ENCODE data around the gene RBM33.

RBM33 gene

GRCh38 chr7:155805826-155806095, 161.3 kb downstream of the RBM33 start:
- Histone ChIP-seq H3K9me2 (ENCODE audit: low read depth, low read length) (no peaks in the 10 kb centered on the region), H3F3A (ENCODE audit: insufficient read depth, low read length) (no peaks in the 10 kb centered on the region), H2AFZ (ENCODE audit: low read length) (no peak overlapping the region), H3K9ac (ENCODE audit: low read length) (no peak overlapping the region), H3K9me3 (ENCODE audit: low read length) (no peaks in the 10 kb centered on the region), H4K20me1 (ENCODE audit: insufficient read depth, low read length) (no peaks in the 10 kb centered on the region), H3K4me2 (ENCODE audit: low read length) (no peak overlapping the region), H3K4me3 (ENCODE audit: low read depth, low read length, poor library complexity, severe bottlenecking) (no peak overlapping the region), H3K79me2 (ENCODE audit: insufficient read depth, low read length) (no peaks in the 10 kb centered on the region), H3K27me3 (ENCODE audit: insufficient read depth, low read length) (no peaks in the 10 kb centered on the region; the same call in 1 of the 2 replicates), H3K36me3 (ENCODE audit: insufficient read depth, low read length) (no peaks in the 10 kb centered on the region), H3K4me1 (ENCODE audit: insufficient read depth, low read length, severe bottlenecking) (no peaks in the 10 kb centered on the region), H3K27ac (ENCODE audit: low read depth, low read length, poor library complexity, severe bottlenecking) (no peak overlapping the region)
- TF ChIP-seq EZH2 (IDR thresholded peaks at IDR 0.05; ENCODE audit: borderline replicate concordance, low read length) (no peak), CTCF (IDR thresholded peaks at IDR 0.05; ENCODE audit: low read length) (no peak)

GRCh38 chr7:155806096-155806871, 161.8 kb downstream of the RBM33 start:
- Histone ChIP-seq H3K4me1 (ENCODE audit: insufficient read depth, low read length, severe bottlenecking) (no peaks in the 10 kb centered on the region), H4K20me1 (ENCODE audit: insufficient read depth, low read length) (no peaks in the 10 kb centered on the region), H3K36me3 (ENCODE audit: insufficient read depth, low read length) (no peaks in the 10 kb centered on the region), H3K9ac (ENCODE audit: low read length) (no peak overlapping the region), H3K4me3 (ENCODE audit: low read depth, low read length, poor library complexity, severe bottlenecking) (no peak overlapping the region), H3K27ac (ENCODE audit: low read depth, low read length, poor library complexity, severe bottlenecking) (no peak overlapping the region), H3K4me2 (ENCODE audit: low read length) (no peak overlapping the region), H3K27me3 (ENCODE audit: insufficient read depth, low read length) (no peaks in the 10 kb centered on the region), H3K9me3 (ENCODE audit: low read length) (no peaks in the 10 kb centered on the region), H2AFZ (ENCODE audit: low read length) (no peak overlapping the region), H3F3A (ENCODE audit: insufficient read depth, low read length) (no peaks in the 10 kb centered on the region), H3K9me2 (ENCODE audit: low read depth, low read length) (no peaks in the 10 kb centered on the region), H3K79me2 (ENCODE audit: insufficient read depth, low read length) (no peaks in the 10 kb centered on the region)
- TF ChIP-seq CTCF (IDR thresholded peaks at IDR 0.05; ENCODE audit: low read length) (no peak), EZH2 (IDR thresholded peaks at IDR 0.05; ENCODE audit: borderline replicate concordance, low read length) (no peak)

GRCh38 chr7:155807065-155807671, 162.7 kb downstream of the RBM33 start:
- Histone ChIP-seq H3K4me2 (ENCODE audit: low read length) (no peak overlapping the region), H2AFZ (ENCODE audit: low read length) (no peak overlapping the region), H3F3A (ENCODE audit: insufficient read depth, low read length) (no peaks in the 10 kb centered on the region), H3K4me1 (ENCODE audit: insufficient read depth, low read length, severe bottlenecking) (no peaks in the 10 kb centered on the region), H3K9me3 (ENCODE audit: low read length) (no peaks in the 10 kb centered on the region), H4K20me1 (ENCODE audit: insufficient read depth, low read length) (no peaks in the 10 kb centered on the region), H3K36me3 (ENCODE audit: insufficient read depth, low read length) (no peaks in the 10 kb centered on the region), H3K9me2 (ENCODE audit: low read depth, low read length) (no peaks in the 10 kb centered on the region), H3K27me3 (ENCODE audit: insufficient read depth, low read length) (no peaks in the 10 kb centered on the region), H3K9ac (ENCODE audit: low read length) (no peak overlapping the region), H3K4me3 (ENCODE audit: low read depth, low read length, poor library complexity, severe bottlenecking) (no peak overlapping the region), H3K79me2 (ENCODE audit: insufficient read depth, low read length) (no peaks in the 10 kb centered on the region), H3K27ac (ENCODE audit: low read depth, low read length, poor library complexity, severe bottlenecking) (no peak overlapping the region)
- TF ChIP-seq EZH2 (IDR thresholded peaks at IDR 0.05; ENCODE audit: borderline replicate concordance, low read length), result no peak
- TF ChIP-seq CTCF (IDR thresholded peaks at IDR 0.05; ENCODE audit: low read length), result no peak
